Measurements from ENCODE around the gene CACNA1G.

The CACNA1G gene

GRCh38 chr17:50561746-50562141 is 1.2 kb downstream of the CACNA1G start:
- Histone ChIP-seq H3K36me3 (ENCODE audit: insufficient read depth, low read length) (no peaks in the 10 kb centered on the region), H2AFZ (ENCODE audit: low read depth, low read length) (no peak overlapping the region), H3K4me2 (ENCODE audit: insufficient read depth, low read length) (no peak overlapping the region), H3K27ac (ENCODE audit: low read length) (no peak overlapping the region), H4K20me1 (ENCODE audit: insufficient read depth, low read length) (peaks cover 9% of the 10 kb centered on the region; the same call in 1 of the 2 replicates), H3K4me1 (ENCODE audit: insufficient read depth, low read length) (no peaks in the 10 kb centered on the region), H3K79me2 (ENCODE audit: insufficient read depth, low read length) (no peaks in the 10 kb centered on the region), H3K9ac (ENCODE audit: low read depth, low read length) (no peak overlapping the region), H3K9me3 (ENCODE audit: insufficient read depth, low read length, severe bottlenecking) (no peaks in the 10 kb centered on the region), H3K27me3 (ENCODE audit: insufficient read depth, low read length, poor library complexity) (peaks cover 21% of the 10 kb centered on the region), H3K4me3 (ENCODE audit: low read depth in 1 of 2, low read length in 2 of 2) (no peak overlapping the region)
- TF ChIP-seq EZH2 (IDR thresholded peaks at IDR 0.05; ENCODE audit: borderline replicate concordance, low read depth, low read length, severe bottlenecking) (no peak), CTCF (IDR thresholded peaks at IDR 0.05; ENCODE audit: borderline replicate concordance, extremely low read depth, low read length, poor library complexity, severe bottlenecking) (no peak)
- DNase-seq (no peak), ATAC-seq (ENCODE audit: insufficient read depth, low read depth) (no peak)

GRCh38 chr17:50562242-50563091 is 2.0 kb downstream of the CACNA1G start:
- TF ChIP-seq CTCF (IDR thresholded peaks at IDR 0.05; ENCODE audit: borderline replicate concordance, extremely low read depth, low read length, poor library complexity, severe bottlenecking) (no peak), EZH2 (IDR thresholded peaks at IDR 0.05; ENCODE audit: borderline replicate concordance, low read depth, low read length, severe bottlenecking) (no peak)
- H2AFZ ChIP-seq (ENCODE audit: low read depth, low read length) = no peak overlapping the region
- H3K27me3 ChIP-seq (ENCODE audit: insufficient read depth, low read length, poor library complexity) = peaks cover 25% of the 10 kb centered on the region
- no peak for ATAC-seq (ENCODE audit: insufficient read depth, low read depth)
- H3K4me3 ChIP-seq (ENCODE audit: low read depth in 1 of 2, low read length in 2 of 2) = no peak overlapping the region
- DNase-seq = peak; percentile 18
- no peaks in the 10 kb centered on the region for H3K9me3 ChIP-seq (ENCODE audit: insufficient read depth, low read length, severe bottlenecking)
- H3K79me2 ChIP-seq (ENCODE audit: insufficient read depth, low read length) = no peaks in the 10 kb centered on the region
- H3K27ac ChIP-seq (ENCODE audit: low read length) = no peak overlapping the region
- H3K36me3 ChIP-seq (ENCODE audit: insufficient read depth, low read length) = no peaks in the 10 kb centered on the region
- H3K9ac ChIP-seq (ENCODE audit: low read depth, low read length) = no peak overlapping the region
- H3K4me1 ChIP-seq (ENCODE audit: insufficient read depth, low read length) = no peaks in the 10 kb centered on the region
- no peak overlapping the region for H3K4me2 ChIP-seq (ENCODE audit: insufficient read depth, low read length)
- H4K20me1 ChIP-seq (ENCODE audit: insufficient read depth, low read length) = peaks cover 9% of the 10 kb centered on the region; the same call in 1 of the 2 replicates

GRCh38 chr17:50563092-50563511 is 2.6 kb downstream of the CACNA1G start:
- TF ChIP-seq CTCF (IDR thresholded peaks at IDR 0.05; ENCODE audit: borderline replicate concordance, extremely low read depth, low read length, poor library complexity, severe bottlenecking) (peak; percentile 26), EZH2 (IDR thresholded peaks at IDR 0.05; ENCODE audit: borderline replicate concordance, low read depth, low read length, severe bottlenecking) (no peak)
- H3K27ac ChIP-seq (ENCODE audit: low read length) = no peak overlapping the region
- H3K27me3 ChIP-seq (ENCODE audit: insufficient read depth, low read length, poor library complexity) = peaks cover 28% of the 10 kb centered on the region
- DNase-seq (no peak), ATAC-seq (ENCODE audit: insufficient read depth, low read depth) (no peak)
- H3K9ac ChIP-seq (ENCODE audit: low read depth, low read length) = no peak overlapping the region
- no peaks in the 10 kb centered on the region for H3K9me3 ChIP-seq (ENCODE audit: insufficient read depth, low read length, severe bottlenecking)
- H2AFZ ChIP-seq (ENCODE audit: low read depth, low read length) = no peak overlapping the region
- H3K79me2 ChIP-seq (ENCODE audit: insufficient read depth, low read length) = no peaks in the 10 kb centered on the region
- H3K4me1 ChIP-seq (ENCODE audit: insufficient read depth, low read length) = no peaks in the 10 kb centered on the region
- peaks cover 9% of the 10 kb centered on the region; the same call in 1 of the 2 replicates for H4K20me1 ChIP-seq (ENCODE audit: insufficient read depth, low read length)
- H3K4me3 ChIP-seq (ENCODE audit: low read depth in 1 of 2, low read length in 2 of 2) = no peak overlapping the region
- no peak overlapping the region for H3K4me2 ChIP-seq (ENCODE audit: insufficient read depth, low read length)
- H3K36me3 ChIP-seq (ENCODE audit: insufficient read depth, low read length) = no peaks in the 10 kb centered on the region
